Activated naive CD4-positive, alpha-beta T cell (primary cell): ENCODE measurements around the gene REXO4.
"Not testable (repeated sequence)": the region's sequence is repeated elsewhere in the genome, so short reads cannot be mapped to it uniquely, and the experiment has no call there.

Experiments used
- DNase-seq, 4 experiments: peaks; one replicate each; lab custom pipeline; 2025; lab: John Stamatoyannopoulos, UW

REXO4 gene

DNA sequence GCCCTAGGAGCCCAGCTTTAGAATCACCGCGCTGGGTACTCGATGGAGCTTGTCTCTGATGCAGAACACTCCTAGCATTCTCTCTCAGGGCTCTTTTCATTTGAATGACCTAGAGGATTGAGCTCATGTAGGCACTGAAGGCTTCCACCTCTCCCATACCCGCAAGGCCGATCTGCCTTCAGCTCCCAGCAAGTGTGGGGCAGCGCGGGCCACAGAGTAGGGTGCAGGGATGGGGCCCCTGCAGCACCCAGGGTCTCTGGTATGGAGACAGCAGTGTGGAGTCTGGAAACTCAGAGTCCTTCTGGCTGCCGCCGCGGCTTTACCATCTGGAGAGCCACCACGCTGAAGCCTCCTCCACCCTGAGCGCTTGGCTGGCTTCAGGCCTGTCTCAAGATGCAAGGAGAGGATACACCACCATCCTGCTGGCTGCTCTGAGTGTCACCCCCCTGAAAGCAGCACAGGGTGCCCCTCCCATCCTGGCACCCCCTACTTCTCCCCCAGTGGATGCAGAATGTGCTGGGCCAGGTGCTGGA lies 28.7 kb downstream of the REXO4 start:
- DNase-seq = no peak

DNA sequence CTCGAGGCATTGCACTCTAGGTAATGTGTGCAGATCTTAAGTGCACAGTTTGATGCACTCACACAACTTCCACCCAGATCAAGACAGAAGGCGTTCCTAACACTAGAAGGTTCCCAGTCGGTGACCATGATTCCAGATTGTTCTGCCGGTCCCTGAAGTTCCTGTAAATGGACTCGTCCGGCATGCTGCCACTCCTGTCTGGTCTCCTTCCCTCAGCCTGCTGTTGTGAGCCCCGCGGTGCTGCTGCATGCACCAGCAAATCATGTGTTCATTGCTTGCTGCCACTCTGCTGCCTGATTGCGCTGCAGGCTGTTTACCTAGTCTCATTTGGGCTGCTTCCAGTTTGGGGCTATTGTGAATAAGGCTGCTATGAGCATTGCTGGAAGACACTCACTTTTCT lies 30.1 kb downstream of the REXO4 start:
- DNase-seq = no peak

DNA sequence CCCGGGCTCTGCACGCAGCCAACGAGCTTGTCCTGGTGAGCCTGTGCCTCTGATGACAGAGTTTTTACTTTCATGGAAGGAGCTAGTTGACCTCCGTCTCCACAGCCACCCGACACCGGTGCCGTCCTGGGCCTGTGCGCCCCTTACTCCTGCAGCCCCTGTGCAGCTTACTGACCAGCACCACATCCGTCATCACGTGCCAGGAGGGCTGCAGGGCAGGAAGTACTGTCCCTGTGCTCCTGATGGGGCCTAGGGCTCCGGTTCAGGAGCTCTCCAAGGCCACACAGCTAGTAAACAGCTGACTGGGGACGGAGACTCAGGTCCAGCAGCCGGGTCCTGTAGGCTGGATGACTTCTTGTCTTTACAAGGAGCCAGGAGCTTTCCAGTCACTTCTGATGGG lies 31.5 kb downstream of the REXO4 start:
- no peak for DNase-seq

DNA sequence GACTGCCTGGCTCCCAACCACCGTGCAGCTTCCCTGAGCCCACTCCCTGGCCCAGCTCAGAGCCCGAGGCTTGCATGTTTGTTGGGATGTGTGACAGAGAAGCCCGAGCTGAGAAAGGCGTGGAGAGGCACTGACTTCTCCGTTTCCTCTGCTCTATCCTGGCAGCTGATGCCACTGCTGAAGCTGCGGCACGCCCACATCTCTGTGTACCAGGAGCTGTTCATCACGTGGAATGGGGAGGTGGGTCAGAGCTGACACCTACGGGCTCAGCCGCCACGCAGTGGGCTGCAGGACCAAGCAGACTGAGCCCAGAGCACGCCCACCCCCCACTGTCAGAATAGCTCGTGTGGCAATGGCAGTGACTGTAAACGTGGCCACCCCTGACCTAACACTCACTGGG lies 32.4 kb downstream of the REXO4 start:
- DNase-seq = no peak

DNA sequence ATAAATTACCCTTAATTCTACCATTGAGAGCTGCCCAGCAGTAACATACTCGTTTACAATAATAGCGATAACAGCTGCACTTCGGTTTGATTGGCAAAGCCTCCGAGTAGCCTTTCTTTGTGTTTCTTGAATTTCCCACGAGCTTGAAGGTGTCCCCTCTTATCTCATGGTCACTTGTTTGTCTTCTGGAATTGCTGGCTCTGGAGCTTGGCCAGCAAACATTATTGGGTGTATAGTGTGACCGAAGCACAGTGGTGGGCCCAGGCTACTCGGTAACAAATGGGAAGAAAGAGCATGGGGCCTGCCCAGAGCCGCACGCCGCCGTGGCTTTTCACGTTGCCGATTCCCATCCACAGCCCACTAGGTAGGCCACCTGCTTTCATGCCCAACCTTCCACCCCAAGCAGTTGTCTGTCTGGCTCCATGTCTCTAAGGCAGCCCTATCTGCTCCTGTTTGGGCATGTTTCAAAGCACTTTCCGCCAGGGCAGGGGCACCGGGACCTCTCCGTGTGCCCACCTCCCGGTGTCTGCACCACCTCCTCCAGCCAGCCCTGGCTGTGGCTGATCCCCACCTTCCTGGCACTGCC lies 33.0 kb downstream of the REXO4 start:
- no peak for DNase-seq

DNA sequence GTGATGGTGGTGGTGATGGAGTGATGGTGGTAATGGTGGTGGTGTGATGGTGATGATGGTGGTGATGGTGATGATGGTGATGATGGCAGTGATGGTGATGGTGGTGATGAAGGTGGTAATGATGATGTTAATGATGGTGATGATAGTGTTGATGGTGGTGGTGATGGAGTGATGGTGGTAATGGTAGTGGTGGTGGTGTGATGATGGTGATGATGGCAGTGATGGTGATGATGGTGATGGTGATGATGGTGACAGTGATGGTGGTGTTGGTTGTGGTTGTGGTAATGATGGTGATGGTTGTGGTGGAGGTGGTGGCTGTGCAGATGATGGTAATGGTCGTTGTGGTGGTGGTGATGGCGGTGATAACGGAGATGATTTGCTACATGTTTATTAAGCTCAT lies 34.4 kb downstream of the REXO4 start:
- DNase-seq = no peak

DNA sequence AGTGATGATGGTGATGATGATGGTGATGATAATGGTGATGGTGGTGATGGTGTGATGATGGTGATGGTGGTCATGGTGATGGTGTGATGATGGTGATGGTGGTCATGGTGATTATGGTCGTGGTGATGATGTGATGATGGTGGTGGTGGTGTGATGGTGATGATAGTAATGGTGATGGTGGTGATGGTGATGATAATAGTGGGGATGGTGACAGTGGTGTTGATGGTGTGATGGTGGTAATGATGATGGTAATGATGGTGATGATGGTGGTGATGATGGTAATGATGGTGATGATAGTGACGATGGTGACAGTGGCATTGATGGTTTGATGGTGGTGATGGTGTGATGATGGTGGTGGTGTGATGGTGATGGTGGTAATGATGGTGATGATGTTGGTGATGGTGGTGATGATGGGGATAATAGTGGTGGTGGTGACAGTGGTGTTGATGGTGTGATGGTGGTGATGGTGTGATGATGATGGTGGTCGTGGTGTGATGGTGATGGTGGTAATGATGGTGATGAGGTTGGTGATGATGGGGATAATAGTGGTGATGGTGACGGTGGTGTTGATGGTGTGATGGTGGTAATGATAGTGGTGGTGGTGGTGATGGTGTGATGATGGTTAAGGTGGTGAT lies 35.2 kb downstream of the REXO4 start:
- no peak for DNase-seq

DNA sequence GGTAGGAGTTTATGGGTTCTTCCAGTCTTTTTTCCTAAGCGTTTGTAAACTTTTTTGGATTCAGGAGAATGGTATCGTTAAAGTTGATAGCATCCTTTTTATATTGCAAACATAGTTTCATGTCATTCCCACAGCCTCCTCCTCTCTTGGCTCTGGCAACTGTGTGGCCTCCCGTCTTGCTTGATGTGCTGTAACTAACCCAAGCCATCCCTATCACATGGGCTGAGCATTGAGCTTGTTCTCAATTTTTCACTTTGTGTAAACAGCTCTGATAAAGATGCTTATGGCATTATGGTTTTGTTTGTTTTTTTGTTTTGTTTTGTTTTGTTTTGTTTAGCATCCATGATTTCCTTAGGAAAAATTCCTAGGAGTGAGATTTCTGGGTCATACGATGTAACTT lies 37.1 kb downstream of the REXO4 start:
- no peak for DNase-seq

DNA sequence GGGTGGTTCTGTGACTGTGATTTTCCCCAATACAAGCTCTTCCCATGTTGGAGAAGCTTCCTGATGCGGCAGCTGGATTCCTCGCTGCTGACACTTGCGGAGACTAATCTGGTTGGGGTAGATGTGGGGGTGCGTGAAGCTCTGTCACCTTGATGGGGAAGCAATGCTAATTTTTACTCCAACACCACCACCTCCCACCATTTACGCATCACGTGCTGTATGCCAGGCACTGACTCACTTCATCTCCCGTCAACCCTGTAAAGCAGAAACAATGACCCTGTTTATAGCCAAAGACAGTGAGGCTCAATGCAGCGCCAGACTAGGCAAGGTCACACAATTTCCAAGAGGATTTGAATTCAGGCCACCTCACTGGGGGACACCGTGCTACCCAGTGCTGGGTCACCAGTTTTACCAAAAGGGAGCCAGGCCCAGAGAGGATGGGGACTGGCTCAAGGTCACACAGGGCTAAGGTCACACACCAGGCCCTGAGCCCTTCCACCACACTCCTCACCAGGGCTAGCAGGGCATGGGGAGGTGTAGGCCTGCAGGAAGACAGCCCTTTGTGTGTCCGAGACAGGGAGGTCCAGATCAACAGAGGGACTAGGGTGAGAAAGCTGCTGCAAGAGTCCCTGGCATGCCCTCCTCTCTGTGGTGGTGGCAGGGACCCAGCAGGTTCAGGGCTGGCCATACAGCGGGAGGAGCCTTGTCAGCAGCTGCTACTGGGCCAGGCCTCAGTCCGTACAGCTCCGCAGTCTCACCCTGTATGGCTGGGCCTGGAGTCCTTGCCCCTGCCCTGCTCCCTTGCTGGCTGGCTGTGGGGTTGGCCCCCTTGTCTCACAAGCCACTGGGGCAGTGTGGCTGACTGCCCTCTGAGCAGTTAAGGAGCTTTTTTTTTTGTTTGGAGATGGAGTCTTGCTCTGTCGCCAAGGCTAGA lies 38.4 kb downstream of the REXO4 start:
- DNase-seq = no peak

DNA sequence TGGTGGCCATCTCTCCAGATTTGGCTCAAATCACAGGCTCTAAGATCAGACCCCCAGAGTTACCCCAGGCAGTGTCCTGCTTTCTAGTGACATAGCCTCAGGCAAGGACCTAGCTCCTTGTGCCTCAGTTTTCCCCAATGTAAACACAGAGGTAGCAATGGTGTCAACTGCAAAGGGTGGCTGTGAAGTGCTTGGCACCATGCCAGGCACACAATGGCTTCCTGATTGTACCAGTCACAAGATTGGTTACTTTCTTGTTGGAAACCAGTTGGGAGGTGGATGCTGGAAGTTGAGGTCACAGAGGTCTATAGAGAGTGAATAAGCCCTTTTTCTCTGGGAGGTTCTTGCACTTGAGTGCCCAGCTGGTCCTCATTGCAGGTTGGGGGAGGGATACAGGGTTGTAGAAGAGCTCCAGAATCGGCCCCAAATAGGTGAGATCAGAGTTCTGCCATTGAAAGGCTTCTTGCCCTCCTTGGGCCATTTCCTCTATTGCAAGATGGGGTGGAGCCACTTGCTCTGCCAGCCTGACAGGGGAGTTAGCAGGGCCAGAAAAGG lies 39.3 kb downstream of the REXO4 start:
- no peak for DNase-seq

DNA sequence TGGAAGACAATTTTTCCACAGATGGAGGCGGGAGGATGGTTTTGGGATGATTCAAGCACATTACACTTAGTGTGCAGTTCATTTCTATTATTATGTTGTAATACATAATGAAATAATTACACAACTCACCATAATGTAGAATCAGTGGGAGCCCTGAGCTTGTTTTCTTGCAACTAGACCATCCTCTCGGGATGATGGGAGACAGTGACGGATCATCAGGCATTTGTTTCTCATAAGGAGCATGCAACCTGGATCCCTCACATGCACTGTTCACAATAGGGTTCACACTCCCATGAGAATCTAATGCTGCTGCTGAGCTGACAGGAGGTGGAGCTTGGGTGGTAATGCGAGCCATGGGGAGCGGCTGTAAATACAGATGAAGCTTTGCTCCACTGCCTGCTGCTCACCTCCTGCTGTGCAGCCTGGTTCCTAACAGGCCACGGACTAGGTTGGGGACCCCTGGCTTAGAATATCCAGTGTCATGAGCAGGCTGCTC lies 40.0 kb downstream of the REXO4 start:
- DNase-seq = no peak

DNA sequence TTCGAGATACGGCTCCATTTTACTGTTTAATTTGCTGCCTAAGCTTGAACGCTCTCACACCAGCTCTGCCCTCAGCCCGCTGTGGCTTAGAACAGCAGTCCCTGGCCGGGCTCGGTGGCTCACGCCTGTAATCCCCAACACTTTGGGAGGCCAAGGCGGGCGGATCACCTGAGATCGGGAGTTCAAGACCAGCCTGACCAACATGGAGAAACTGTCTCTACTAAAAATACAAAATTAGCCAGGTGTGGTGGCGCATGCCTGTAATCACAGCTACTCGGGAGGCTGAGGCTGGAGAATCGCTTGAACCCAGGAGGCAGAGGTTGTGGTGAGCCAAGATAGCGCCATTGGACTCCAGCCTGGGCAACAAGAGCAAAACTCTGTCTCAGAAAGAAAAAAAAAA lies 40.5 kb downstream of the REXO4 start:
- not testable (repeated sequence) for DNase-seq

DNA sequence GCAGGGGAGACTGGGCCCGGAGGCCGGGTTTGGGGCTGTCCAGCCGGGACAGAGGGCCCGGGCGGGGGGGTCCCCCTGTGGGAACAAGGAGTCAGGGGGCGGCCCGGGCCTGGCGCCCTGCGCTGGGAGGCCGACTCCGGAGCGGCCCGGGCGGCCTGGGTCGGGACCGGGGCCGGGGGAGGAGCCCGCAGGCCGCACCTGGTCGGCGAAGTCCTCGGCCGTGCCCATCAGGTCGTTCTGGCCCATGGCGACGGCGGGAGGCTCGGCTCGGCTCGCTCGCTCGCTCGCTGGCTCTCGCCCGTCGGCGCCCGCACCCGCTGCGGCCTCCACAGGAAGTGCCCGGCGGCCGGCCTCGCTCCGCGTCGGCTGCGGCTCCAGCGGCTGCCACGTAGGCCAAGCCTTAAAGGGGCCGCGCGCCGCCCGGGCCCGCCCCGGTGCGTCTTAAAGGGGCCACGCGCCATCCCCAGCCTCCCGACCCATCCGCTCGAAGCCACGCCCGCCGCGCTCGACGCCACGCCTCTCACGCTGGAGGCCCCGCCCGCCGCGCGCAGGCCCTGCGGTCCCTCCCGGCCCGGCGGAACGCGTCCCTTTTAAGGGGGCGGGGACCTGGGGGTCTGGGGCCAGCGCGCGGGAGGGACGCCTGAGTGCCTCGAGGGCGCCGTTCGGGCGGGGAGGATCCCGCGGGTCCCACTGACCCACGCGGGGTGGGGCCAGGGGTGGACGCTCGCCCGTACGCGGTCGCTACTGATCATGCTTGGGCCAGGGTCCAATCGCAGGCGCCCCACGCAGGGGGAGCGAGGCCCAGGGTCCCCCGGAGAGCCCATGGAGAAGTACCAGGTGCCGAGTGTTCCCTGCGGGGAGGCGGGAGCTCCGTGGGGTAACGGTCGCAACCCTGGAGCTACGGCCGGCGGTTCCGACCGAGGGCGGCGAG lies 41.8 kb downstream of the REXO4 start, which contains the start of the genes STKLD1 and SURF4:
STKLD1 (plus strand) TSS at position 643 of the 931 bp plus-strand sequence; CDS start at position 751, 108 bp downstream.
SURF4 (minus strand) TSS at position 337 of the 931 bp plus-strand sequence; CDS start at position 246, 91 bp downstream.
- peak; percentile 83 to 93 (median 88) for DNase-seq

DNA sequence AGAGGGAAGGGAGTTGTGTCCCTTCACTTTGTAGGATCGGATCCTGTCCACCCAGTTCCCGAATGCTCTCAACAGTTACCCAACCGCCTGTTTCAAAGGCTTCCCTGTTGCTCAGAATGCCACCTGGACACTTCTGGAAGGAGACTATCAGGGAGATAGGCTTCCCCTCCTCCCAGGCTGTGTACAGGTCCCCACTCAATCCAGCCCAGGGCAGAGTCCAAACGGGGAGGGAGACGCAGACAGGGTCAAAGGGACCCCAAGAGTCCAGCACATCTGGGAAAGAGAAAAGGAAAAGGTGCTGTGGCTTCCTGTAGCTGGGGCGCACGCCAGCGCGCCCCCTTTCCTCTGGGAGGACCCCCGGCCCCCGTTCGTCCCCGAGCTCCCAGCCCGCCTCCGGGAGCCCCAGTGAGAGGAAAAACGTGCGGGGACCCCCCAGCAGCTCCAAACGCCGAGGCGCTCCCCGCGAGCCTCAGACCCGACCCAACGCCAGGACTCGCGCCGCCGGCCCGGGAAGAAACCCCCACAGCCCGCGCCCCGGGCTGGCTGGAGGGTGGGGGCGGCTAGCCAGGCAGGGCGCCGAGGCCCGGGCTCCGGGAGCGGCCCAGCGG lies 42.6 kb downstream of the REXO4 start:
- no peak for DNase-seq

DNA sequence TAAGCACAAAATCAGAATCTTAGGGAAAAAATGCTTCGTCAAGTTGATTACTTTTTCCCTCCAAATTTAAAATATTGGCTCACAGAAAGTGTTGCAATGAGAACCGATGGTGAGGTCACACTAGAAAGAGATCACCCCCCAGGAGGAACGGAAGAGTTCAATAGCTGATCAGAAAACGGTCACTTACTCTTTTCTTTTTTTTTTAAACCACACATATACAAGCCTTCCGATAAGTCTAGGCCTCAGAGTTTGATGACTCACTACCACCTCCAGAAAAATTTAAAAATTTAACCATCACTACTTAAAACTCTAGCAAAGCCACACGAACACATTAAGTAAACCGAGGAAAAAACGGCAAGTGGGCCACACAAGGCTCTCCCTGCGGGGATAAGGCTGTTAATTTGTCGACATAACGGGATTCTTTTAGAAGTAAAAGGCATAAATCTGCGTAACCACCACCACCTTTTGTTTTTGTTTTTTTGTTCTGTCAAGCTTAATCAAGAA lies 43.1 kb downstream of the REXO4 start:
- no peak for DNase-seq

DNA sequence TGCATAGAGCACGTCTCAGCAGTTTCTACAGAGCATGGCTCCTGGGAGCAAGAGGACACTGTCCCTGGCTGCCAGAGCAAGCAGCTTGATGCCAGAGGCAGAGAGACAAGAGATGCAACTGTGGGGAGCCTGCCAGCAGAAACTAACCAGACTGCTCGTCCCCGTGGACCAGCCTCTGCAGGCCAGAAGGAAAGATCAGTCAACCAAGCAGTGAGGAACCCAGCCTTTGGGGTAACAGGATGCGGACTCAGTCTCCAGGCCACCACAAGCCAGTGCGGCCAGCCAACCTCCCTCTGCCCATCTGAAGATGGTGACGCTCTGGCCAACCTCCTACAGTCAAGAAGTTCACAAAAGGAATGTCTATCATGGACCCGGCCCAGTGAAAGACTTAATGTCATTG lies 45.7 kb downstream of the REXO4 start:
- no peak for DNase-seq

DNA sequence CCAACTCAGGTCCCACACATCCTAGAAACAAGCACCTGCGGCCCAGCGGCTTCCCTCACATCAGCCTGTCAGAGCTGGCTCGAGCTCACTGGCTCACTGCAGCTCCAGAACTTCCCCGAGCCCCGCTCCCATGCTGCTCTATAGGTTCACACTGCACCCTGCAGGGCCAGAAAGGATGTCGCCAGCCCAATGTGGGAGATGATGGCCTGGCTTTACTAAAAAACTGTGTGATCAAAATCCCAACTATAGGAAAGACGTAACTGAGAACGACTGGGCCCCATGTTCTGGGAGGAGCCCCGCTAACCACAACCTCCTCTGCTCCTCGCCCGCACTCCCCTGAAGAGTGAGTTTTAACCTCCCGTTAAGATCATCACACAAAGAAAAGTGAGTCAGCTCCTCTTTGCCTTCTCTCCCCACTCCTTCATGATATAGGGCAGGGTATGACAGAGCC lies 46.5 kb downstream of the REXO4 start:
- DNase-seq = peak in 3 of 4 experiments; percentile 45 to 63 (median 48)

DNA sequence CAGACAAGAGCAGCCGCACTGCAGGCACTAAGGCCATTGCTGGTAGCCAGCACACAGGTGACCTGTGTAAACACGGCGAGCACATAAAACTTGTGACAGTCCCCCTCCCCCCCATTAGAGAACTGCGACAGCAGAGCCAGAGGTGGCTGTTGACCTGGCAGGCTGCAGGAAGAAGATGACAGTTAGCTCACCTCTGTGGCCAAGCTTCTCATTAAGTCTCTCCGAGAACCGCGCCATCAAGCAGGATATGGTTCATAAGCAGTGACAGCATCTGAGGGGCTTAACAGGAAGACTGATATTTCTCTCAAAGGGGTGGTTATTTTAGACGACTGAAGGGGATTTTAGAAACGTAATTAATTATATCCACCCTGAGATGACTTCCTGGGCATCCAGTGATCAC lies 47.1 kb downstream of the REXO4 start:
- no peak for DNase-seq

DNA sequence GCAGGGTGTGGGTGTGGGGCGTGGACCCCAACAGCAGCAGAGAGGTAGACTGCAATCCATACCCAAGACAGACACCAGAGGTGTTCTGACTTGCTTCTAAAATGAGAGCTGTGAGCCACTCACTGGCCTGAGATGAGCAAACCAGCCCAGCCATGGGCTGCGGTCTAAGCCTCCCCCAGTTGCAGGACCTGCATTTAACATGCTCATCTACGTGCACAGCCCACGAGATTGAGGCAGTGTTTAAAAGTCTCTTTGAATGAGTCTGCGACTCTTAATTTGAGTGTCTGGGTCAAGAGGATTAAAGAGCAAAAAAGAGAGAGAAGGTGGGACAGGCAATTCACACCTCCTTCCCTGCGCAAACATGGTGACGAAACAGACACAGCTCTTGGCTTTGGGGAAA lies 47.9 kb downstream of the REXO4 start:
- DNase-seq = no peak

DNA sequence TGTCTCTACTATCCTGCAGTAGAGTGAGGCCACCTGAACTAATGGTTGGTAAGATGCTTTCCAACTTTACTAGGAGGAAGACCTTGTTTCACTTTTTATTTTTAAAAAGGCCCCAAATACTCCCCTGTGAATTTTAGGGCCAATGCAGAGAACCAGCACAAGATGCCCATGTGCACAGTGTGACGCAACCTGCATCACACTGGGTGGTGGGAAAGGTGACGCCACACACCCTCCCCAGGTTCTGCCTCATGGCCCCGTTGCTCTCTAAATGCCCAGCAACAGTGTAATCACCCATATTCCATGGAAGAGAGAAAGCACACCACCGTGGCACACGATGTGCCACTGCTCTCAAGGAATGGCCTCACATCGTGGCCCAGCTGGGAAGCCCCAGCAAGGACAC lies 48.4 kb downstream of the REXO4 start:
- DNase-seq = no peak
